ENCODE measurements around the gene NCS1.

Gene NCS1

DNA sequence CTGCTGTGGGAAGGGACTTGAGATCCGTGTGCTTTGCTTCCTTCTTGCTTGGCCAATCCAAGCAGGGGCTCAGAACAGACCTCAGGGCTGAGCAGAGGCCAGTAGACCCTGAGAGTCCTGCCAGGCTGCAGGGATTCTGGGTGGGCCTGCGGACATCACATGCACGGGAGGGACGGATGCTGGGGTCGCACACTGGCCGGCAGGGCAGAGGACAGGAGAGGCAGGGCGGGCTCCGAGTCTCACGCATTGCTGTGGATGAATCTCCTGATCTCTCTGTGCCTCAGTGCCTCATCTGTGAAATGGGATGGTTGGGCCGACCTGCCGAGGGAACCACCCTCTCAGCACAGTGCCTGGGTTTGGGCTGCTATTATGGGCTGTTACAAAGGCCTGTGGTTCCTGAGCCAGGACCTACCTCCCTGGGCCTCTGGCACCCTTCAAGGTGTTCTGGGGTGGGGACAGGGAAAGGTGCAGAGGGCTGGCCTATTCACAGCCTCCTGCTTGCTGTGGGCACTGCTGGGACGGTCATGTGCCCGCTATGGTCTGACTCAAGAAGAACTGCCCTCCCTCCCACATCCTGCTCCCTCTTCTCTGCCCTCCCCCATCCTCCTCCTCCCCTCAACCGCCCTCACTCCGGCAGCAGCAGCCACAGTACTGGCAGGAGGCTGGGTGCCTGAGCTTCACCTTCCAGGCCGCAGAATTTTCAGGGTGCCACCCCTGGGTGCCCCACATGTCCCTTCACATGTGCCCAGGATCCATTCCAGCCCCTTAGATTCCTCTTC lies 43.3 kb downstream of the NCS1 start:
- no peak for DNase-seq

DNA sequence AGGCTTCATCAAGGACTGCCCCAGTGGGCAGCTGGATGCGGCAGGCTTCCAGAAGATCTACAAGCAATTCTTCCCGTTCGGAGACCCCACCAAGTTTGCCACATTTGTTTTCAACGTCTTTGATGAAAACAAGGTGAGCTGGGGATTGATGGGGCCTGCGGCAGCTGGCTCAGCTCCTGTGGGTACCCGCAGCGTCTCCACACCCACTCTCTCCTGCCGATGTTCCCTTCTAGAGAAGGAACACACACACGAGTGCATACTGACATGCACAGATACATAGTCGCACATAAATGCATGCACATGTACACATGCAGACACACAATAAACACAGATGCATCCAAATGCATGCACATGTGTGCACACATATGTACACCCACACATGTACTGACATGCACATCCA lies 45.6 kb downstream of the NCS1 start:
- DNase-seq = no peak

DNA sequence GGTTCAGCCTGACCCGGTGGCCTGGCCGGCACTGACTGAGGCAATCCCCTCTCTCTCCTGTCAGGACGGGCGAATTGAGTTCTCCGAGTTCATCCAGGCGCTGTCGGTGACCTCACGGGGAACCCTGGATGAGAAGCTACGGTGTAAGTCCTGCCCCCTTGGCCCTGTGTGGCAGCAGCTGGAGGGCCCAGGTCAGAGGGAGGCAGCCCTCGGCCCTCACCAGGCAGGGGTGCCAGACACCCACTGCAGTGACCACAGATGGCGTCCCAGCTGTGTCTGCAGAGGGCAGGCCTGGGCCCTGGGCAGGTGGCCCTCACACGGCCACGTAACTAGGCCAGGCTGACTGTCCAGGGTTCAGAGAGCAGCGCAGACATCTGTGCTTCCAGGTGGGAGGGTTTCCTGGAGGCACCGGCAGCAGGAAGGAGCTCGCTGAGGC lies 47.5 kb downstream of the NCS1 start:
- DNase-seq = no peak

DNA sequence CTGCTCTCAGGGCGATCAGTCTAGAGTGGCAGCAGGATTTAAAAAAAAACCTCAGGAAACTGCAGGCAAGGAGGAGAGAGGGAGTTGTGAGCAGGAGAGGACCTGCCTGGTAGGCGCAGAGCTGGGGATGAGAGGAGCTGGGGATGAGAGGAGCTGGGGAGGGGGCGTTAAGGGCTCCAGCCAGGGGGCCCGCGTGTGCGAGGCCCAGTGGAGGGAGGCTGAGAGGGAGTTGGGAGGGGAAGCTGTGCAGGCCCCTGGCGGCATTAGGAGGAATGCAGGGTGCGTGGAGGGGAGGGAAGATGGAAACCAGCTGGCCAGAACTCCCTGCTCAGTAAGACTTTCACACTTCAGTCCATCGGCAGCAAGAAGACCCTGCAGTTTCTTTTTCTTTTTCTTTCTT lies 48.1 kb downstream of the NCS1 start:
- no peak for DNase-seq

DNA sequence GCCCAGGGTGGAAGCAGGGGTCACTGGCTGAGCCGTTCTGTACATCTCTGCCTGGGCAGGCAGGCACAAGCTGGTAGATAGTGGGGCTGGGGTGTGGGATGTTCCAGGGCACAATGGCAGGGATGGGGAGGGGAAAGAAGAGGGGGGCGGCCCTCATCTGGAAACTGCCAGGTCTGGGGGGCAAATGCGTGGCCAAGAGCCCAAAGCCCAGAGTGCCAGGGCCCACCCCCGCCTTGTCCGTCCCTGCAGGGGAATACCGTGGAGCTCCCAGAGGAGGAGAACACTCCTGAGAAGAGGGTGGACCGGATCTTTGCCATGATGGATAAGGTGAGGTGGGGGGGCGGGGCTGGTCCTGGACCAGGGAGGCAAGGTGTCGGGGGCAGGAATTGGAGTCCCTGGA lies 50.6 kb downstream of the NCS1 start:
- no peak for DNase-seq

DNA sequence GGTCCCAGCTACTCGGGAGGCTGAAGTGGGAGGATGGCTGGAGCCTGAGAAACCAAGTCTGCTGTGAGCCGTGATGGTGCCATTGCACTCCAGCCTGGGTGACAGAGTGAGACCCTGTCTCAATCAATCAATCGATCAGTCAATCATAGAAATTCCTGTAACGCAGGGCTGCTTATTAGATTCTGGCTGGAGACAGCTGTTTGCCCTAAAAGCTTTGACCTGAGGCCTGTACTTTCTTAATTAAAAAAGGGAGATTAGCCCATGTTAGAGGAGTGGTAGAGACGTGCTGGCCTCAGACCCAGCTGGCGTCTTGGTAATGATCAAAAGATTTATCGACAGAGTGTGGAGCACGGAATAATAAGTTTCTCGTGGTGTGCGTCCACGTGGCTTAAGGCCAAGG lies 52.9 kb downstream of the NCS1 start:
- DNase-seq = no peak

DNA sequence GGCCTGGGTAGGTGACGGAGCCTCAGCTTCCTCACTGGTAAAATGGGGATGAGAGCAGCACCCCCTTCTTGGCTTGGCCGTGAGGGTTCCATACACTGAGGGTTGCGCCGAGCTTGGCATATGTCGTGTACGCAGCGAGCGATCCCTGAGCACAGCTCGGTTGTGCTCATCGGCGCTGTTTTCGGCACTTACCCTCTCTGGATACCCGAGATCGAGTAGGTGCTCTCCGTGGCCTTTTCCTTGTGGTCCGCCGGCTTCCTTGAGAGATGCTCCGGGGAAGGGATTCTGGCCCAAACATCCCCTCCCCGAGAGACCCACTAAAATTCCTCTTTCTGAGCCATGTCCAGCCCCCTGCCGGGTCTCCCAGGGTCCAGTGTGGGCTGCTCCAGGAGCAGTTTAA lies 53.4 kb downstream of the NCS1 start:
- no peak for DNase-seq

DNA sequence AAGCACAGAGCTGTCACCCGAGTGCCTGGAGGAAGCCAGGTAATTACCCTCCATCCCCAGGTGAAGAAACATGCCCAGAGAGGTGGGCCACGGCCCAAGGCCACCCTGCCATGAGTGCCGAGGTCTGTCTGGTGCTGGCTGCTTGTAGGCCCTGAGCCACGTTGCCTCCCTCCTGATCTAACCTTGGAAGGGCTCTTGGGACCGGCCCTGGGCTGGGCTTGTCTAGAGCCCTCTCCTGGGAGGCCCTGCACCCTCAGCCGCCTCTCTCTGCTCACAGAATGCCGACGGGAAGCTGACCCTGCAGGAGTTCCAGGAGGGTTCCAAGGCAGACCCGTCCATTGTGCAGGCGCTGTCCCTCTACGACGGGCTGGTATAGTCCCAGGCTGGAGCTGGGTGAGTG lies 53.9 kb downstream of the NCS1 start:
- no peak for DNase-seq

DNA sequence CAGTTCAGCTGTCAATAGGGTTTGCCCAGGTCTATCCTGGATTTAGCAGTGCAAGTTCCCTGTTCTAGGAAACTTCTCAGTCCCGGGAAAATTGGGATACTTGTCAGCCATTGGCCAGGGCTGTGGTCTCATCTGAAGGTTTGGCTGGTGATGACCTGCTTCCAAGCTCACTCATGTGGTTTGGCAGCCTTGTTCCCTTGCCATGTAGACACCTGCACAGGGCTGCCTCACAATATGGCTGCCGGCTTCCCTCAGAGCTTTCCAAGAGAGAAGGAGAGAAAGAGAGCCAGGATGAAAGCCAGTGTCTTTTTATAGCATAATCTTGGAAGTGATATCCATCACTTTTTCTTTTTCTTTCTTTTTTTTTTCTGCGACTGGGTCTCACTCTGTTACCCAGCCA lies 55.6 kb downstream of the NCS1 start:
- no peak for DNase-seq

DNA sequence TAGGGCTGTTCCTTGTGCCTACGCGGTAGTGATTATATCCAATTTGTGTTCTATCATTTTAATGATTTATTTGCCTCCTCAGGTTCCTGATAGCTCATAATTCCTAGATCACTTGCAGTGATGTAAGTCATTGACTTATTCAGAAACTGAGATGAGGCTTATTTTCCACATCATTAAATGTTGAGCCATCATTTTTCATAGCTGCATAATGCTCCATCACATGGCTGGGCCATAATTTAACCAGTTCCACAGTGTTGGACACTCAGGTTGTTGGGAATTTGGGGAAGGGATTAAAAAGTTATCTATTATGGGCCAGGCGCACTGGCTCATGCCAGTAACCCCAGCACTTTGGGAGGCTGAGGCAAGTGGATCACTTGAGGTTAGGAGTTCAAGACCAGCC lies 57.6 kb downstream of the NCS1 start:
- no peak for DNase-seq

DNA sequence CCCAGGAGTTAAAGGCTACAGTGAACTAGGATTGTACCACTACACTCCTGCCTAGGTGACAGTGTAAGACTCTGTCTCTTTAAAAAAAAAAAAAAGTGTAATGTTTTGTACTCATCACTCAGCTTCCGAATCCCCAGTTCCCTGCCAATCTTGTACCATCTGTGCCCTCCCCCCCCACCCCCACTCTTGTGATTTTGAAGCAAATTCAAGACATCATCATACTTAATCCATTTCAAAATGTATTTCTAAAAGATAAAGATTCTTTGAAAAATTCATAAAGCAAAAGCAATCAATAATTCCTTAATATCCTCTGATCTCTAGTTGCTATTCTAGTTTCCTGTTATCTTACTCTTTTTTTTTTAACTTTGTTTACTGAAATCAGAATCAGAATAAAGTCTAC lies 58.4 kb downstream of the NCS1 start:
- DNase-seq = no peak

DNA sequence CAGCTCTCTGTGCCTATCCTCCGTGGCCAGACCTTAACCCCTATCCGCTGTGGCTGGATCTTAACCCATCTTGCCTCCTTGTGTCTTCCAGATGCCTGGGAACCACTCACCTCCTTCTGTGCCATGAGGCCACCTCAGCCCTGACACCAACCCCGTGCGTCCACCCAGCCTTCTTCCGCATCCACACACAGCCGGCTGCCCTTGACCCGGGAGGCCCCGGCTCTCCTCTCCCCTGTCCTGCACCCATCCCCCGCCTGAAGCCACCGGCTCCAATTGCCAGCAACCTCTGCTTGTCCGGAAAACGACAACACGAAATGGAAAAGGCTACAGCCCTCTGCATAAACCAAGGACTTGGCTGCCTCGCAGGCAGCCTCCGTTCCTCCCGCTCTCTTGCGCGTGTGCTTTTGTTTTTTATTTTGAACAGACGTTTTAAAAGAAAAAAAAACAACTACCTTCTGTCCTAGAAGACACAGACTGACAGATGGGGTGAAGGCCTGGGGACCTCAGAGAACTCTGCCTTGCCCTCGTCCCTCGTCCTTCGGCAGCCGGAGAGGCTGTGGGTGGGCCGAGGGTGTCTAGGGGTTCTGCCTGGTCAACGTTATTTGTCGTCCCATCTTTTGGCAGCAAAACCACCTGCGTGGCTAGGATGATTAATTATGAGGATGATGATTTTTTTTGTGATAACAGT lies 60.8 kb downstream of the NCS1 start:
- no peak for DNase-seq

DNA sequence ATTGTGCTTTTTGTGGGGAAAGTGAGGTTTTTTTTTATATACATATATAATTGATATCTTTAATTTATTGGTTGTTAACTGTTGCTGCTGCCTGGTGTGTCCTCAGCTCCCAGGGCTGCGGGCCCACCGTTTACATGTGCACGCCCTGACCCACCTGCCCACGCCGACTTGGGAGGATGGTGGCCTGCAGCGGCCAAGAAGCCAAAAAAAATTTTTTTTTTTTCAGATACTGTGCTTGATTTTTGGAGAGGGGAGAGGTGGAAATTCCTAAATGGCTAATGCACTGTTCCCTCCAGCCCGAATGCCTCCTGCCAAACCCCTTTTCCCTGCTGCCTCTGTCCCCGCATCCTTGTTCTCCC lies 61.4 kb downstream of the NCS1 start:
- no peak for DNase-seq

DNA sequence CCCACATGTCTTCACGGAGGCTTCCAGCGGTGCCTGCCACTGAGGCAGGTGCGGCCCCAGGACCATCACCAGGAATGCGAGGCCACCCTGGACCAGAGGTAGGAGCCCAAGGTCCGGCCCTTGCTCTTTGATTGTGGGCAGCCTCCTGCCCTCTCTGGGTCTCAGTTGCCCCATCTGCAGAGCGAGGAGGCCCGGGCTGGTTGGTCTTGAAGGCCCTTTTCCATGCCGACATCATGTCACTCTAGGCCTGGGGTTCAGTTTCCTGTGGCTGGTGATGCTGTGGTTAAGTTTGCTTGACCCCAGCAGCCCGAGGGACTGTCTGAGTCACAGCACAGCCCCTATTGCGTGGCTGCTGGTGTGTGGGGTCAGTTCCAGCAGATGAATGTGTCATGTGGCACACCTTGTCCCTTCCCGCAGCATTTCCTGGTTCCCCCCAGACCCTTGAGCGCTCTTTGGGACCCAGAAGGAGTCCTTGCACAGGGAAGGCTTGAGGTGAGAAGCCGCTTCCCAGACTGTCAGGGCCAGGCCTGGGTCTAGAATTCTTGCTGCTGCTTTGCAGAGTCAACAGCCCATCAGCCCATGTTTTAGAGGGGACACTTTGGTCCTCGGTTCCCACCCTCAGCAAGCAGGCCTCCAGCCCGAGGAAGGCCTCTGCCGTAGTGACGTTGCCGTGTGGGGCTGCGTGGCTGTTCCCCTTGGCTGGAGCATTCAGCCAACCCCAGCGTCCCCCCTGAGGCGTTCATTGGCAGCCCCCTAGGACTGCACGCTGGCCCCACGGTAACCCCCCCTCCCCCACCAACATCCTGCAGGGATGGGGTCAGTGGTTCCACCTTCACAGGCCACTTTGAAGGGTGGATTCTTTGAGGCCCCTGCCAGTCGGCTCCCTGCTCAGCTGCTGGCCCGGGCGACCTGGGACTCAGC lies 62.4 kb downstream of the NCS1 start:
- DNase-seq = no peak

DNA sequence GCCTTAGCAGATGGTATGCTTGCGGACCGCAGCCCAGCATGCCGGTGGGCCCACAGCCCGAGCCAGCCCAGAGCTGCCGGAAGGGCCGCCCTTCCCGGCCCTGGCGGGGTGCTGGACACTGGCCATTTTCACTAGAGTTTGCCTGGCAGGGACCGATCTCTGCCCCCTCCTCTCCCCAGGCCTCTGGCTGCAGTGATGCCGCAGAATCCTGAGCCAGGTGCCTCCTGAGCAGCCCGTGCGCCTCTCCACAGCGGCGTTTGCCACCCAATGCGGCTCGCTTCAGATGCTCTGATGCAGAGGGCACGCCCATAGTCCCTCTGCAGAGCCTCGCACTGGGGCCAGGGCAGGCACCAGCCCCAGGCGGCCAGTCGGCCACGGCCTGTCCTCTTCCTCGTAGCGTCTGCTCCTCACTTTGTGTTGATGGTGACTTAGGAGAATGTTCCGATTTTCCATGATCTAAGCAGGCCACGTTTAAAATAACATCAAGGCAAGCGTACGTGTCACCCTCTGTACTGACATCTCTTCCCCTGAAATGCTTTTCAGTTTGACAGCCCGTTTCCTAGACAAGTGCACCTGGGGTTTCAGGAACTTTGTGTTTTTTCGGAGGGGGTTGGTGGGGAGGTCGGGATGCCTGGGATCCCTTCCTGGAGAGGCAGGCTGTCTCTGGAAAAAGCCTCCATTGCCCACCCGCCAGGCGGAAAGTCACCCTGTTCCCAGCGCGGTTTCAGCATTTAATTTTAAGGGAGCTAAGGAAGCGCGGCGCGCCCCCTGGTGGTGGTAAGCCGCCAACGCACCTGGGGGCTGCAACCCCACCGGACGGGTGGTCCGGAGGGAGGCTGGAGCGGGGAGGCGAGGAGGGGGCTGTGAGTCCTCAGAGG lies 63.6 kb downstream of the NCS1 start:
- peak; percentile 64 for DNase-seq

DNA sequence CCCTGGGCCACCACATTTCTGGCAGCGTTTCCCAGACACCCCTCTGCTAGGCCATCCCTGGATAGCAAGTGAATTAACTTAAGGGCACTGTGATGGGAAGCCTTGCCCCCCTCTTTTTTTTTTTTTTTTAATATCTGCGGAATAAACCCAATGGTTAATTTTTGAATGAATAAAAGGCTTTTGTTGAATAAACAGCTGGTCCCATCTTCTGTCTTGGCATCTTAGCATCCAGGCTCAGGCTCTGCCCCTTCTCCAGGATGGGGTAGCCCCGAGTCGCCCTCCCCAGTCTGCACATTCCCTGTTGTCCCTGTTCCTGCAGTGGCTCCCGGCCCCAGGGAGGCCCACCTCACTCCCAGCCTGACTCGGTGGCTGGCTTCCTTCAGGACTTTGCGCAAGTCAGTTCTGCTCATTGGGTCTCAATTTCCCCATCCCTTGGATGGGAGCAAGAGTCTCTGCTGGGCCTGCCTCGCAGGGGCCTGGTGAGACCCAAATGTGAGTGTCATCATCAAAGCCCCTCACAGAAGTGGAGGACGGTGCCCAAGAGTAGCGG lies 64.3 kb downstream of the NCS1 start:
- DNase-seq = no peak

DNA sequence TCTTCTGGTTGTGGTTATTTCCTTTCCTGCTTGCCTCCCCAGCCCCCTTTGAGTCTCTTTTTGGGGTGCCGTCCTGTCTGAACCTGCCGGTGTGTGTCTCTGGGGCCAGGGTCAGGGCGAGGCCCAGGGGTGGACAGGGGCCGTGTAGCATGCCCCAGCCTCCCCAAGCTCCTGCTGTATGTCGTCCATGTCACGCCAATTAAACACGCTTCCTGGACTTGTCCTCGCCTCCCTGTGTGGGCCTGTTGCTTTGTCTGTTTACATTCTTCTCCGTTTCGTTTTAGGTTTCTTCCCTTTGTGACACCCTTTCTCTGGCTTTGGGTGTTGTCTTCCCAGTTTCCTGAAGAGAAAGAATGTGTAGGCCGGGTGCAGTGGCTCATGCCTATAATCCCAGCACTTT lies 64.9 kb downstream of the NCS1 start:
- DNase-seq = no peak

DNA sequence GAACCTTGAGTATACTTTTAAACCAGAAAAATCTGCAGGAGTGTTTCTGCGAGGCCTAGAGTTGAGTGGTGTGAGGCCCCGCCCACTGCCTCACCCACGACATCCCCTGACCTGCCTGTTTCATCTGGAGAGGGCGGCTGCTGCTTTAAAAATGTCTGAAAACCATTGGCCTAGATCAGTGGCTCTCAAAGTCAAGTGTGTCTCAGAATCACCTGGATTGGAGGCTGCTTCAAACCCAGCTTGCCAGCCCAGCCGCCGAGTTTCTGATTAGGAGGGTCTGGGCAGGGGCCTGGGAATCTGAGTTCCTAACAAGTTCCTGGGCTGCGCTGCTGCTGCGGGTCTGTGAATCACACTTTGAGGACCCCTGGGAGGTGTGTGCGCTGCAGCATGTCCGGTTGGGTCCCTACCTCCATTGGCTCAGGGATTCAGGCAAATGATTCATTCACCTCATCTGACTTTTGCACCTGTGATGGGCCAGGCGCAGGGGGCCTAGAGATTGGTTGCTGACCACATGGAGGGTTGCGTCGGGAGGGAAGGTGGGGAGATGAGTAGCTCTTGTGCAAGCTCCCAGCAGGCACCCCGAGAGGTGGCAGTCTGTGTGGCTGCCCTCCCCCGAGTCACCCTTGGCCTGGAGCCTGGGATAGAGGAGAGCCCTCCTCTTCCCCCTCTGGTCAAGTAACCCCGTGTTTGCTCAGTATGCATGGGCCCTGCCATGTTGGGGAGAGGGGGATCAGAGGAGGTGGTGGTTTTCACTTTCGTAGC lies 65.7 kb downstream of the NCS1 start:
- DNase-seq = no peak

DNA sequence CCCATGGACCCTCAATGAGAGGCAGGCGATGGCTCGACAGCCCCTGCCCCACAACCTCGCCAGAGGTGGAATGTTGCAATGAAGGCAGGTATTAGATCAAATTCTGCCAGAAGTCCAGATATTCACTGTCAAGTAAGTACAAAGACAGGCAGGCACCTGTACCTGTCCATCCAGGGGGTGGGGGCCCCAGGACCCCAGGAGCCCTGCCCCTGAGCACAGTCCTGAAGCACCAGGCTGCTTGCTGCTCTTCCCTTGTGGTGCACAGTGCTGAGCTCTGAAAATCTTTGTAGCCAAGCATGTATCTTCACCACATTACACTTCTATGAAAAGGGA lies 67.1 kb downstream of the NCS1 start:
- no peak for DNase-seq

DNA sequence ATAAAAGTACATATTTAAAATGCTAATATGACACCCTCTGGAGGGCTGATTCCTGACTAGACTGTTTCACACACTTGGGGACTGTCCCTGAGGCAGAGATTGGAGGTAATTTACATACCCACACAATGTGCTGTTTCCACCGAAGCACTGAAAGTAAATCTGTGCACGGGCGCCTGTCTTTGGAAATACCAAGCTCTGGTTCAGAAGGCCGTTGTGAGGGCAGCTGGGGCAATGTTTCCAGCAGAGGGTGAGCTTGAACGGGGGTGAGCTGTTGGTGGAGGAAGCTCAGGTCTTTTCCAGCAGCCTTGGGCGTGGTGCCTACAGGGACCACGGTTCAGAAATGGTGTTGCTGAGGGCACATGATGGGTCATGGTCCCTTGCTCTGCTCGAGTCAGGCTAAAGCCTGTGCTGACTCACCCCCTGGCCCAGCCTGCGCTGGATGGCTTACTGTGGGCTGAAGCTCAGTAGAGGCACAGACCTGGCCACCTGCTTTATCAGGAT lies 67.6 kb downstream of the NCS1 start:
- DNase-seq = no peak

DNA sequence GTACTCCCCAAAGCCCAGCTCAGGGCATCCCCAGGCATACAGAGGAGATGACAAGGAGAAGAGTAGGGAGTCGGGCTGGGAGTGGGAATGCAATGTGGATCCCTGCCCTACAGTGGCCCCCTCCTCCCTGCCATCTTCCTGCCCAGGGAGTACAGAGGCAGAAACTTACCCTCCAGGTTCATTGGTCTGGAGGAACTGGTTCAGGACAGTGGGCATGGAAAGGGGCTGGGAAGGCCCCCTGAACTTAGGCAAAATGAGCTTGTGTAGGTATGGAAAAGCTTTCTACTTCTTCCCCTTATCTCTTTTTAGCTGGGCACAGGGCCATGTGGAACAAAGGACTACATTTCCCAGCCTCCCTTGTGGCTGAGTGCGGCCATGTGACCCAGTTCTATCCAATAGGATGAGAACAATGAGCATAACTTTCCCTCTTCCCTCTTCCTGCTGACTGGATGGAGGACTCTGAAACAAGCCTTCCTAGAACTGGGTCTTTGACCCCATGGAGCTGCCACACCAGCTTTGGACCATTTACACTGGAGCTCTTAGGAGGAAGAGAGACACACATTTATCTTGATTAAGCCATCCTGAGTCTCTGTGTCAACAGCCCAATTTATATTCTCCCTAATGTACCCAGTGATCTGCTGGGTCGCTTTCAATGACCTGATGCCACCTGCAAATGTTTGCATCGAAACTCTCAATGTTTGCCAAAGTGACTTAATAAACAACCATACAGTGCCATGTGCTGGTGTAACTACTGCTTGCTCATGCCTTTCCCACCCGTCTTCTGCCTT lies 68.4 kb downstream of the NCS1 start:
- DNase-seq = no peak

Measured in T-helper 9 cell (primary cell).